Fibroblast of lung (primary cell): ENCODE measurements around the gene ANKRD10. TPM values are rescaled to one million over a fixed set of nuclear protein-coding genes. Genes with fewer than 3 reads are reported as not detected.
A peak's percentile ranks its signal among the peaks of the same experiment; 100 is the strongest.
"Not testable (repeated sequence)": the region's sequence is repeated elsewhere in the genome, so short reads cannot be mapped to it uniquely, and the experiment has no call there.

Source experiments
- DNase-seq, 2 donors: peaks; one replicate each; pipeline versions ENCODE4 v3.0.0 to v3.0.0-alpha.2; 2010; ENCODE audit warnings: low read depth in 2 of 2
- H2AFZ ChIP-seq: 2 replicates; pipeline ENCODE4 v1.5.1; 2012; ENCODE audit warnings: low read length, control low read depth, inconsistent platforms
- H3K27ac ChIP-seq: 2 replicates; pipeline ENCODE4 v1.5.1; 2011; ENCODE audit warnings: low read length, control low read depth; ENCODE audit not compliant: insufficient read depth
- H3K27me3 ChIP-seq: 2 replicates; pipeline ENCODE4 v1.5.1; 2011; ENCODE audit warnings: mild to moderate bottlenecking, low read length; ENCODE audit not compliant: control insufficient read depth, insufficient read depth
- H3K36me3 ChIP-seq: 2 replicates; pipeline ENCODE4 v1.5.1; 2011; ENCODE audit warnings: low read length; ENCODE audit not compliant: control insufficient read depth, insufficient read depth
- H3K4me1 ChIP-seq: 2 replicates; pipeline ENCODE4 v1.5.1; 2011; ENCODE audit warnings: low read length; ENCODE audit not compliant: control insufficient read depth, insufficient read depth; ENCODE audit errors: extremely low read depth
- H3K4me2 ChIP-seq: 2 replicates; pipeline ENCODE4 v1.5.1; 2011; ENCODE audit warnings: low read length, control low read depth; ENCODE audit not compliant: insufficient read depth; ENCODE audit errors: extremely low read depth
- H3K4me3 ChIP-seq, 4 experiments: fragments of 200-600 bp in 1 of 4; sonication (generic) in 1 of 4; replicated peaks in 1 of 4; 2 replicates each; pipeline ENCODE4 v1.5.1; 2011 to 2016; ENCODE audit warnings: low read length in 4 of 4, low read depth in 3 of 4, mild to moderate bottlenecking in 3 of 4, control low read depth in 2 of 4, inconsistent platforms in 1 of 4, mixed read lengths in 1 of 4; ENCODE audit not compliant: insufficient read depth in 1 of 4; ENCODE audit errors: control extremely low read depth in 1 of 4
- H3K79me2 ChIP-seq: 2 replicates; pipeline ENCODE4 v1.5.1; 2012; ENCODE audit warnings: mild to moderate bottlenecking, low read length, inconsistent platforms; ENCODE audit not compliant: control insufficient read depth, insufficient read depth
- H3K9ac ChIP-seq: 2 replicates; pipeline ENCODE4 v1.5.1; 2011; ENCODE audit warnings: mild to moderate bottlenecking, low read length, control low read depth; ENCODE audit not compliant: insufficient read depth
- H3K9me3 ChIP-seq: 2 replicates; pipeline ENCODE4 v1.5.1; 2012; ENCODE audit warnings: low read depth, low read length; ENCODE audit not compliant: control insufficient read depth, insufficient read depth
- H4K20me1 ChIP-seq: 2 replicates; pipeline ENCODE4 v1.5.1; 2011; ENCODE audit warnings: low read length; ENCODE audit not compliant: control insufficient read depth, insufficient read depth; ENCODE audit errors: extremely low read depth
- EZH2 ChIP-seq: IDR thresholded peaks from 2 replicates; pipeline ENCODE4 v1.5.1; 2012; ENCODE audit warnings: low read length, control low read depth, mild to moderate bottlenecking; ENCODE audit errors: missing control alignments
- polyA plus RNA-seq, 2 donors: library from polyadenylated mRNA; depleted of rRNA in 1 of 2; stranded (reverse) in 1 of 2; unstranded in 1 of 2; fragments of >200 nt; gene quantifications; 2 replicates each; pipeline ENCODE4 v1.2.1, GENCODE V29; 2011 to 2012; ENCODE audit warnings: missing spikeins in 1 of 2
- total RNA-seq: library from RNA; depleted of rRNA; stranded (reverse); fragments of >200 nt; gene quantifications from 2 replicates; pipeline ENCODE4 v1.2.1, GENCODE V29; 2014
- TF ChIP-seq, protein P1 (sequence below), 2 donors: IDR thresholded peaks in 1 of 2; conservative IDR thresholded peaks in 1 of 2; 1 replicate in 1 of 2; 2 replicates in 1 of 2; pipeline ENCODE4 v1.5.1; 2011 to 2012; ENCODE audit warnings: low read length in 2 of 2, control low read depth in 1 of 2, inconsistent platforms in 1 of 2, low read depth in 1 of 2, mild to moderate bottlenecking in 1 of 2

ANKRD10 gene
- total and polyA plus RNA-seq, 2 donors (not counting 1 experiment from before 2014, with no cell fraction given) = 29.5 to 130 TPM

DNA sequence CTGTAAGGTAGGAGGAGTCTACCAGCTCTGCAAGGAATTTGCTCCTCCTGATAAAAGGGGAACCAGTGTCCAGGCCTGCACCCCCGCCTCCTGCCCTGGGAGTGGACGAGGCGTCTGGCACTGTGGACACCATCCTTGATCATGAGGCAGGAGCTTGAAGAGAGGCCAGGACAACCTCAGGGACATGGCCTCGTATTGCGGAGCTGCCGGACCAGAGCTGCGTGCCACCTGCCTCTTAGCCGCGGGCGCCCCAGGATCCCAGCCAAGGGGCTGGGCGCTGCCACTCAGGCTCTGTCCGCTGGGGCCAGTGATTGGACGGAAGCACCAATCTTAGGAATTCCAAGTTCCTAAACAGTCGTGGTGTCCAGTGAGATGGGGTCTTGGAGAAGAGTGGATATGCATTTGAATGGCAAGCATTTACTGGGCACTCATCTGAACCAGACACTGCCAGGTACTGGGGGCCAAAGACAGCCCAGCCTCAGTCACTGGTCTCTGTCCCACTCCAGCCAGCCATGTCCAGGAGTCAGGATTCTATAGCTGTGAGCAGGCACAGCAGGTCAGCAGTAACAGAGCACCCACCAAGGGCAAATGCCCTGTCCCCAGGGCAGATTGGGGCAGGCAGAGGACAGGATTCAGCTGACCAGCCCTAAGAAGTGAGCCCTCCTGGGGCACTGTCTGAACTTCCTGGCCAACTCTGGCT, 39.1 kb upstream of the ANKRD10 start:
- H2AFZ ChIP-seq = no peak overlapping the region
- peak overlapping the region; percentile 89 for H3K27ac ChIP-seq

DNA sequence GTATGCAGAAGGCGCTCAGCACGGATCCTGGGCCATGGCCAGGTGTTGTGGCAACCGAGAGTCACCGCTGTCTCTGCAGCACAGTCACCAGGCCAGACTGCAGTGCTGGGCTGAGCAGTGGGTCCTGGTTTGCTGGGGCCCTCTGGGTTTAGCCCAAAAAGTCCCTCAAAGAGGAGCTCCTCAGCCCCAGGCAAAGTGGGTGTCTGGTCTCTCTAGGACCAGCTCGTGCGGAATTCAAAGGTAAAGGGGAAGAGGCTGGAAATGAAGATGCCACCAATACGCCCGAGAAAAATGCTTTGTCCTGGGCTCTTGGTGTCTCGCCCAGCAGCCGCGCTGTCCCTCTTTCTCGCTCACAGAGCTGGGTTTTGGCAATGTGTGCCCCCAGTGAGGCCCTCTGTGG, 38.5 kb upstream of the ANKRD10 start:
- Histone ChIP-seq H3K4me3 (no peak overlapping the region), H3K4me2 (no peak overlapping the region), H3K79me2 (no peaks in the 10 kb centered on the region), H3K27me3 (no peaks in the 10 kb centered on the region), H3K27ac (no peak overlapping the region), H3K9ac (no peak overlapping the region), H2AFZ (no peak overlapping the region), H3K4me1 (peaks cover 4% of the 10 kb centered on the region), H3K9me3 (no peaks in the 10 kb centered on the region), H3K36me3 (no peaks in the 10 kb centered on the region), H4K20me1 (no peaks in the 10 kb centered on the region)
- no peak for TF ChIP-seq EZH2
- TF ChIP-seq, protein P1, sequence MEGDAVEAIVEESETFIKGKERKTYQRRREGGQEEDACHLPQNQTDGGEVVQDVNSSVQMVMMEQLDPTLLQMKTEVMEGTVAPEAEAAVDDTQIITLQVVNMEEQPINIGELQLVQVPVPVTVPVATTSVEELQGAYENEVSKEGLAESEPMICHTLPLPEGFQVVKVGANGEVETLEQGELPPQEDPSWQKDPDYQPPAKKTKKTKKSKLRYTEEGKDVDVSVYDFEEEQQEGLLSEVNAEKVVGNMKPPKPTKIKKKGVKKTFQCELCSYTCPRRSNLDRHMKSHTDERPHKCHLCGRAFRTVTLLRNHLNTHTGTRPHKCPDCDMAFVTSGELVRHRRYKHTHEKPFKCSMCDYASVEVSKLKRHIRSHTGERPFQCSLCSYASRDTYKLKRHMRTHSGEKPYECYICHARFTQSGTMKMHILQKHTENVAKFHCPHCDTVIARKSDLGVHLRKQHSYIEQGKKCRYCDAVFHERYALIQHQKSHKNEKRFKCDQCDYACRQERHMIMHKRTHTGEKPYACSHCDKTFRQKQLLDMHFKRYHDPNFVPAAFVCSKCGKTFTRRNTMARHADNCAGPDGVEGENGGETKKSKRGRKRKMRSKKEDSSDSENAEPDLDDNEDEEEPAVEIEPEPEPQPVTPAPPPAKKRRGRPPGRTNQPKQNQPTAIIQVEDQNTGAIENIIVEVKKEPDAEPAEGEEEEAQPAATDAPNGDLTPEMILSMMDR (conservative IDR thresholded peaks at IDR 0.05 in 1 of 2, IDR thresholded peaks at IDR 0.05 in 1 of 2; ENCODE audit: low read depth in 1 of 2, low read length in 2 of 2) = no peak
- no peak for DNase-seq

More for the DNA sequence above, 39.1 kb upstream of the ANKRD10 start:
- Histone ChIP-seq H3K9me3 (no peaks in the 10 kb centered on the region), H3K9ac (no peak overlapping the region), H3K4me1 (peaks cover 4% of the 10 kb centered on the region), H3K36me3 (no peaks in the 10 kb centered on the region), H3K4me2 (no peak overlapping the region), H3K79me2 (no peaks in the 10 kb centered on the region), H4K20me1 (no peaks in the 10 kb centered on the region), H3K27me3 (no peaks in the 10 kb centered on the region), H3K4me3 (no peak overlapping the region)
- no peak for DNase-seq
- TF ChIP-seq, protein P1 (conservative IDR thresholded peaks at IDR 0.05 in 1 of 2, IDR thresholded peaks at IDR 0.05 in 1 of 2; ENCODE audit: low read depth in 1 of 2, low read length in 2 of 2) = no peak
- no peak for TF ChIP-seq EZH2

DNA sequence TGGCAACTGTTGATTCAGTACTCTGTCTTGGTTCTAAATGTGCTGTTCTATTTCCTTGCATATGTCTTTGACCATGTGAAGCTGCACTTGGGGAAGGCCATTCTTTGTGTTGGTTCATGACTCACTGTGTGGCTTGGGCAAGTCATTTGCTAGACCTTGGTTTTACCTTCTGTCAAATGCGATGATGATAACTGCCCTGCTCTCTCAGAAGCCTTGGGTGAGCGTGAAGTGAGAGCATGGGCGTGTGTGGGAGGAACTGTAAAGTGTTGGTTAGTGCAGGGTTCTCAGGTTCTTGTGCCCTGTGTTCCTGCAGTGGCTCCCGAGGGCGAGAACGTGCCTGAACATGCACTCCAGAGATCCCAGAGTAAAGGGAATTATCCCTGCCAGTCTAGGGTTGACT, 37.3 kb upstream of the ANKRD10 start:
- not testable (repeated sequence) for H2AFZ ChIP-seq, H3K27me3 ChIP-seq, H3K4me2 ChIP-seq, H3K27ac ChIP-seq, H3K4me3 ChIP-seq, DNase-seq, H3K36me3 ChIP-seq, H3K79me2 ChIP-seq, H4K20me1 ChIP-seq, H3K9ac ChIP-seq, H3K9me3 ChIP-seq, H3K4me1 ChIP-seq
